IPS-NIHi11 (cell line): ENCODE measurements around the gene SNAP25.

ENCODE experiments used
- DNase-seq: peaks from one replicate; pipeline ENCODE4 v3.0.0; 2012; ENCODE audit warnings: mixed read lengths, low spot score

SNAP25 gene

GRCh38 chr20:10218536-10219451 lies at the start of gene SNAP25:
Gene SNAP25 (plus strand): TSS chr20:10218830. CDS start chr20:10275492, 56,662 bp downstream.
- peak; percentile 77 for DNase-seq

DNA sequence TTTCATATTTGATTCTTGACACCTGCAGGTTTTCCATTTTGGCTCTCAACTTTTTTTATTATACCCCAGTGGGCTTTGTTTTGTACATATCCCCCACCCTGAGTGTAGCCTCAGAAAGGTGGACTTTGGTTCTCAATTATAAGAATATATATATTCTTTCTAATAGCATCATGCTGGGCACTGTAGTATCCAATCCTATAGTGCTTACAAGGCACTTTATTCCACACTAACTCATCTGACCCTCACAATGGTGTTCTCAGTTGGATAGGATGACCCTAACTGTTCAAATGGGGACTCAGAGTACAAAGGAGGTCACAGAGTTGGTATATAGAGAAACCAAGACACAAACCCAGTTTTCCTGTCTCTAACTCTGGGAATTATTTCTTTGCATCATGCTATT lies 48.9 kb upstream of the SNAP25 start:
- DNase-seq, result no peak

GRCh38 chr20:10170261-10170660 lies 48.4 kb upstream of the SNAP25 start:
- DNase-seq, result no peak

- peak; percentile 75 for DNase-seq
Measured at GRCh38 chr20:10171864-10172751, 46.5 kb upstream of the SNAP25 start.

GRCh38 chr20:10172998-10173655 lies 45.5 kb upstream of the SNAP25 start:
- DNase-seq, result no peak

DNA sequence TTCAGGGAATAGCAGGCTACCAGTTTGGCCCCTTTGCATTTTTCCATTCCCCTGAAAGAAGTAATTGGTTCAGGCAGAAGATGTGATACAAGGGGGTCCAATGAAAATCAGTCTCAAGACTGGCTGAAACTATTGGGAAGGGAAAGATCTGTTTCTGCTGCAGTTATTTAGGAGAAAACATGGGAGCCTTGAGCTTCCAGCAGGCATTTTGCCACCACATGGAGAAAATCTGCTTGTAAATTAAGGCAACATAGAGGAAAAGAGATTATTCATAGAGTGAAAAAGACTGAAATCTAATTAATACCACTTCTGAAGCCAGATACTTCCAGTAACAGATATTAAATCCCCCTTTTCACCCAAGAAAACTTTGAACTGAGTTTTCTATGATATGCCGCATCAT lies 44.2 kb upstream of the SNAP25 start:
- no peak for DNase-seq

GRCh38 chr20:10177326-10177725 lies 41.3 kb upstream of the SNAP25 start:
- no peak for DNase-seq

DNA sequence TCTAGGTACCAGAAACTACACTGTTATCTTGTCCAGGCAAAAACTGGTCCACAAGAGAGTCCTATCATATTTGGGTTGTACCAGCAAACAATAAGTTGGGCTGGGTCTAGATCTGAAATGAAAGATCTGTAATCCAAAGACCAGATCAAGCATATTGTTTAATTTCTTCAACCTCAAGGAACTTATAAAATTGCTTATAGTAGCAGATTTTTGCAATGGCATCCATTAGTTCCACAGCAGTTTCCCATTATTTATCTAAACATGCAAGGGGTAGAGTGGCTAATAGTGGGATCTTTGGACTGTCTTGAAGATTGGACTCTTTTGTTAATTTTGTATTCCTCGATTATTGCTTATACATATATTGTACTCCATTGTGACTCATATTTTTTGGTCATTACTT lies 40.5 kb upstream of the SNAP25 start:
- no peak for DNase-seq

DNA sequence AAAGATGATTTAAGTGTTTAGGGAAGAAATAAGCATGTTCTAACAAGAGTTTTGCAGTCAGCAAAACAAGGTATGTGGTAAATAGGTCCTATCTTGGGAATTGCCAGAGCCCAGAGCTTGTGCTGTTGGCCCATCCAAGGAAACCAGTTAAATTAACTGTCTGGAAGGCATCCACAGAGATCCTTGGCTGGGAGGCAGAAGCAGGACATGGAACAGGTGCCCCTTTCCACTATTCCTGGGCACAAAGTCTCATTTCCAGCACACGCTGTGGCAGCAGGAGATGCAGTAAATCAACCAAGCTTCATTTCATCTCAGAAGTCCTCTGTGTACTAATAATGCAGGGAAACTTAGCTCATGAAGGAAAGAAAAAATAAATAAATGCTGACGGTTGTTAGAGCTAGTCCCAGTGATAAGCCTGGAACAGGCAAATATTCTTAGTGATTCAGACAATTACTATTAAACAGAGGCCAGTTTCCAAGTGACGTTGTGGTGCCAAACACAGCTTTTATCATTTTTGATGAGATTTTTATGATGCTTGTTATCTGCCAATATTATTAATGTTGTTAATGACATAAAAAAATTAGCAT lies 39.8 kb upstream of the SNAP25 start:
- no peak for DNase-seq

- DNase-seq, result peak; percentile 36
Measured at GRCh38 chr20:10179574-10180298, 38.9 kb upstream of the SNAP25 start.

- no peak for DNase-seq
Measured at GRCh38 chr20:10180651-10181235, 37.9 kb upstream of the SNAP25 start.

DNA sequence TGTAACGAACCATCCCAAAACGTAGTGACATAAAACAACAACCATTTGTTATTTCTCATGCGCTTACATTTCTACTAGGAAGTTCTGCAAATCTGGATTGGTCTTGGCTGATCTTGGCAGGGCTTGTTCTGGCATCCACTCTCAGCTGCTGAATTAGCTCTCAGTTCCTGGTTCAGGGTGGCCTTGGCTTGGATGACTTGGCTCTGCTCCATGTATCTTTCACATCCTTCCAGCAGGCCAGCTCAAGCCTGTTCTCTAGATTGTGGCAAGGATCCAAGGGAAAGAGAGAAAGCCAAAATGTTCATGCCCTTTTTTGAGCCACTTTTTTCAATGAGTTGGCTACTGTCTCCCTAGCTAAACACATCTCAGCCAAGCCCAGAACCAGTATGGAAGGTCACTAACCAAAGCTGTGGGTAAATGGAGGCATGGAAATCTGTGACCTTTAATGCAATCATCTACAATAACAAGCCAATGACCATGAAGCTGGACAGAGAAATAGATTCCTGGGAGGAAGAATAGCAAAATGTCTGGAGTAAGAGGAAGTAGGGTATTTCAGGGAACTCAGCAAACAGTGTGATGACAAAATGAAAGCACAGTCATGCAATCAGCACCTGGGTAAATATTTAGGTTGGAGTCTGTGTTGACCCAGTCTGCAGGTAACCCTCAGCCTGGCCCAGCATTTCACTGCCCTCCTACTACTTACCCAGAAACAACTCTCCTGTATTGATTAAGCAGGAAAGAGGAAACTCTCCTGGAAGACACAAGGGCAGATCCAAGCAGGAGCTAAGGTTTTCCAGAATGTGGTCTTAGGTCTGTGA lies 32.7 kb upstream of the SNAP25 start:
- DNase-seq, result no peak

GRCh38 chr20:10190456-10190855 lies 28.2 kb upstream of the SNAP25 start:
- no peak for DNase-seq

- DNase-seq, result no peak
Measured at GRCh38 chr20:10192171-10192570, 26.5 kb upstream of the SNAP25 start.

DNA sequence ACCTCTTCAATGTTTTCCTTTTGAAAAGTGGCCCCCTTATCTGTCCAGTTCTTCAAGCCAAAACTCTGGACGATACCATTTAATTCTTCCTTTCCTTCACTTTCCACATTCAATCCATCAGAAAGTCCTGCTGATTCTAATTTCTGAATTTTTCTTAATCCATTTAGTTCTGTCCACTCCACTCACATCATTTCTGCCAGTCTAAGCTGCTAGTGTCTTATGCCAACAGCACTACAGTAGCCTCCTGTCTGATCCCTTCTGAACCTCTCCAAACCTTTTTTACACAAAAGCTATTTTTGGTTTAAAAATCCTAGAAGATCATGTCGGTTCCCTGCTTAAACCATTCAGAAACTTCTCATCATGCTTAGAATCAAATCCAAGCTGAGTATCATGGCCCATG lies 24.5 kb upstream of the SNAP25 start:
- DNase-seq, result no peak

DNA sequence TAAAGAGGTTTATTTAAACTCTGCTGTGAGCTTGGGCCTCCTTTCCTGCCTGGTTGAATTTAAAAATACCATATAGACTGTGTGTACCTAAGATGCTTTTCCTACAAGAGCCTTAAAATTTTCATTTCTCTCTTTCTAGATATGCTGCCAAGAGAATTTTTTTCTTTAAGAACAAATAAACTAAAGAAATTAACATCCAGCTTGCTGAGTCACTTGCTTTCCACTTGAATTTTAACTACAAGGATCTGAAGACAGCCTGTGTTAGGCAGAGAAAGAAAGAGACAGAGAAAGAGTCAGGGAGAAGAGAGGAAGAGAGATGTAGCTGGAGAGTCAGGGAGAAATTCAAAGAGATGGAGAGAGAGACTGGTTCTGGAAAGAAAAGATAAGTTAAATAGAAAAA lies 18.3 kb upstream of the SNAP25 start:
- DNase-seq, result no peak

DNA sequence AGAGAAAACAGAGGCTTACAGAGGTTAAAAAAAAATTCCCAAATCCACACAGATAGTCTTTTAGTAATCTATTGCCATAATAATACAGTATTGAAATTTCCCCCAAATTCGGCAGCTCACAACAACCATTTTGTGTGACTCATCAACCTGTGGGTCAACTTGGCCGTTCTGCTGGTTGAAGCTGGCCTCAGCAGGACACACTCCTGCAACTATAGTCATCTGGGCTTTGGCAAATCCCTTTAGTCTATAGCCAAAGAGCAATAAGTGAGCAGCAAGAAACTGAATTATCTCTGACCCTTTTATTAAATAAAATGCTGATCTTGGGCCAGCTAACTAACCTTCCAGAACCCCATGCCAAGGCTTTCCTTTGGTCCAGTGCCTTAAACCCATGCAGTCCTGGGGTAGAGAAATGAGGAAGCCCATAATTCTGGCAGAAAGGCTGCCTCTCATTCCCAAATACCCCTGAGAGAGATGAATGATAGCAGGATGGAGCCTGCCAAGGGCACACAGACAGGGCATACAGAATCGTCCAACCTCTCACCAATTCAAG lies 17.2 kb upstream of the SNAP25 start:
- no peak for DNase-seq

DNA sequence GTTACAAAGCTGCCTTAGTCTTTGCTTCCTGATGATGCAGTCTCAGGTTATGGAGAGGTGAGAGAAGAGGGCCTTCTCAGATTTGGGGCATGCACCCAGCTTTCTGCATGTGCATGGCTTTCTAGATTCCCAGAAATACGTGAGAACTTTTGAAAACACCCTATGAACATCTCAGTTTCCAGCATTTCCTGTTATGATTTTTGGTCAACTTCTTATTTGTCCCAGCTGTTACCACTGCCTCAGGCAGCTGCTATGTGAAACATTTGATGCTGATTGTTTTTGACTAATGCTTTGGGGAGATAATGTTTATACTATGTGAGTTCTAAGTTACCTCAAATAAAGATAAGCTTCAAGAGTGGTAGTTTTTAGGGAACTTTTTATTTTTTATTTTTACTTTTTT lies 9.5 kb upstream of the SNAP25 start:
- DNase-seq, result no peak

DNA sequence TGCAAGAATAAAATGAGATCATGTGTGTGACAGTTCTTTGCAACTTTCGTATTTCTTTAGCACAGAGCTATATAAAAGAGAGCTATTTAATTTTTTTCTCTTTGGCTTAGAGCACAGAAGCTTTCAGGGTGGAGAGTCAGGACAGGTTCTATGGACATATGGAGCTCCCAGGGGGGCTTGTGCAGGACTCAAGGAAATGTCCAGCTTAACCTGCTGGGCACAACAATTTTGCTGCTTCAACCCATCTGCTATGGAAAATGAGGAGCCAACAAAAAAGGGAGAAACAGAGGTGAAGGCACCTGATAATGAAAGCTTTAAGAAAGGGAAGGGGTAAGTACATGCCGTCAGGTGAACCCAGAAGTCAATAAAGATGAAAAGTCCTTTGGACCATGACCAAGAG lies 5.1 kb upstream of the SNAP25 start:
- no peak for DNase-seq
